HFFc6 (cell line): Measurements from ENCODE around the gene SORCS2. TPM values are rescaled to one million over a fixed set of nuclear protein-coding genes. Genes with fewer than 3 reads are reported as not detected.

Source experiments
- DNase-seq: peaks from one replicate; pipeline ENCODE4 v3.0.0-alpha.2; 2018
- H3K27ac Mint-ChIP-seq: 2 replicates; pipeline ENCODE4 v1.8.0; 2020; ENCODE audit warnings: mild to moderate bottlenecking, mixed read lengths
- H3K27me3 Mint-ChIP-seq: 2 replicates; pipeline ENCODE4 v1.8.0; 2021; ENCODE audit warnings: mild to moderate bottlenecking, moderate library complexity, mixed read lengths; ENCODE audit not compliant: insufficient read depth
- H3K36me3 Mint-ChIP-seq: 2 replicates; pipeline ENCODE4 v1.8.0; 2021; ENCODE audit warnings: low read depth, mixed read lengths
- H3K4me1 Mint-ChIP-seq: 2 replicates; pipeline ENCODE4 v1.8.0; 2020; ENCODE audit warnings: low read depth, mixed read lengths
- H3K4me3 Mint-ChIP-seq: 2 replicates; pipeline ENCODE4 v1.8.0; 2020; ENCODE audit warnings: mild to moderate bottlenecking, moderate library complexity, mixed read lengths
- H3K9me3 Mint-ChIP-seq: 2 replicates; pipeline ENCODE4 v1.8.0; 2020; ENCODE audit warnings: mild to moderate bottlenecking, mixed read lengths
- CTCF ChIP-seq: fragments of 200-600 bp; sonication (generic); IDR thresholded peaks from 2 replicates; pipeline ENCODE4 v1.5.0; 2021; ENCODE audit warnings: antibody characterized with exemption, mild to moderate bottlenecking
- total RNA-seq, 6 experiments: library from RNA; stranded (reverse); fragmentation: NEBNext Ultra II Directional; extraction: Animal tissue kit (Norgen Biotek cat#: 25700); gene quantifications; 2 replicates in 1 of 6; 3 replicates in 5 of 6; pipeline ENCODE4 v1.2.3, GENCODE V29; 2021

The SORCS2 gene
- total RNA-seq, 6 experiments from 2014 or later: 0.05 to 0.15 (median 0.12) TPM; not detected in 3

DNA sequence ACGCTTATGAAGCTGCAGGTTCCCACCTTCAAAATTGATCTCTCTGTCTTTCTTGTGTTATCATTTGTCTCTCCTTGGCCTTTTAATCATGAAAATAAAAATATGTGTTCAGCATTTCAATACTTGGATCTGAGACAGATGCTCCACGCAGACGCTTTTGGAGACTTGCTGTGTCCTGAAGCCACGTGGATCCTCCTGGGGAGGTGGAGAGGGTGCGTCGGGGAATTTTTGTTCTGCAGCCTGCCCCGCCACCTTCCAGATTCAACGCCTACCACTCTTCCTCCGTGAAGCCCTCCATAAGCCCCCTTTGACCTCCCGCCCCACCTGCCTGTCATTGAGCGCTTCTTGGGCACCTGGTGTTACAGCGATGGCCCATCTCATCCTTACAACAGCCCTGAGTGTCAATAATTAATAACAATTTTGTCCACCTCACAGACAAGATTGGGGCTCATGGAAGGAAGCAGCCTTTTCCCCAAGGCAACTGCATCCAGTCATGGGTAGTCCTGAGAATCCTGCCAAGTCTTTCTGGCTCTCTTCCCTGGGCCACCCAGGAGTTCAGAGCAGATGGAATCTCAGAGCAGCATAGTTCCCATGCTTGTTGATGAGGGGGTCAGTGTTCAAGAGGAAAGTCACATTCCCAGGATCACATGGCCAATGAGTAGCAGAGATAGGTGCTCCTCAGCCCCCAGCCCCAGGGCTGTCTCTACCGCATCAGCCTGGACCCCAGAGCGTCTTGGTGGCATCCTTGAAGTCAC, 415.0 kb downstream of the SORCS2 start:
- Mint-ChIP-seq H3K27me3 (peaks cover 57% of the 10 kb centered on the region), H3K36me3 (0 out of 2 replicates have a peak, but pooled peaks cover 5% of the 10 kb centered on the region), H3K27ac (no peak overlapping the region; the same call in 1 of the 2 replicates), H3K4me1 (no peaks in the 10 kb centered on the region), H3K4me3 (no peak overlapping the region), H3K9me3 (peaks cover 6% of the 10 kb centered on the region; the same call in 1 of the 2 replicates)
- peak; percentile 20 for DNase-seq
- TF ChIP-seq CTCF: no peak

DNA sequence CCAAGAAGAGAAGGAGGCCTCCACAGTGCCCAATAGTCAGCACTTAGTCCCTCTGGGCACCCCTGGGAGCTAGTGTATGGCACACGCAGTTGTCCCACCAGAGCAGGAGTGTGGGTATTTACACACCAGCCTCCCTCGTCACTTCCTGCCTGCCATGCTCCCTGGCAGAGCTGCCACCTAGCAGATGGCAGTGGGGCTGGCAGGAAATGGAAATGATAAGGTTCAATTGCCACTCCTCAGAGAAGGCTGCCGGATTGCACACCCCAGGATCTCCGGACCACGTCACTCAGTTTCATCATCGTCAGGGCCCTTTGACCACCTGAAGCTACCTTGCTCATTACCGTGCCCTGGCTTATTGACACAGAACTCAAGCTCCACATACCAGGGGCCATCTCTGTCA, 415.7 kb downstream of the SORCS2 start:
- Mint-ChIP-seq H3K4me3 (no peak overlapping the region), H3K27ac (no peak overlapping the region; the same call in 1 of the 2 replicates), H3K9me3 (peaks cover 3% of the 10 kb centered on the region; the same call in 1 of the 2 replicates), H3K4me1 (no peaks in the 10 kb centered on the region), H3K36me3 (0 out of 2 replicates have a peak, but pooled peaks cover 5% of the 10 kb centered on the region), H3K27me3 (peaks cover 57% of the 10 kb centered on the region)
- TF ChIP-seq CTCF: no peak
- no peak for DNase-seq

GRCh38 chr4:7609316-7609715, 417.0 kb downstream of the SORCS2 start:
- Mint-ChIP-seq H3K27ac (no peak overlapping the region), H3K27me3 (peaks cover 55% of the 10 kb centered on the region), H3K36me3 (0 out of 2 replicates have a peak, but pooled peaks cover 5% of the 10 kb centered on the region), H3K9me3 (no peaks in the 10 kb centered on the region; the same call in 1 of the 2 replicates), H3K4me1 (no peaks in the 10 kb centered on the region), H3K4me3 (no peak overlapping the region)
- no peak for TF ChIP-seq CTCF
- DNase-seq: no peak

DNA sequence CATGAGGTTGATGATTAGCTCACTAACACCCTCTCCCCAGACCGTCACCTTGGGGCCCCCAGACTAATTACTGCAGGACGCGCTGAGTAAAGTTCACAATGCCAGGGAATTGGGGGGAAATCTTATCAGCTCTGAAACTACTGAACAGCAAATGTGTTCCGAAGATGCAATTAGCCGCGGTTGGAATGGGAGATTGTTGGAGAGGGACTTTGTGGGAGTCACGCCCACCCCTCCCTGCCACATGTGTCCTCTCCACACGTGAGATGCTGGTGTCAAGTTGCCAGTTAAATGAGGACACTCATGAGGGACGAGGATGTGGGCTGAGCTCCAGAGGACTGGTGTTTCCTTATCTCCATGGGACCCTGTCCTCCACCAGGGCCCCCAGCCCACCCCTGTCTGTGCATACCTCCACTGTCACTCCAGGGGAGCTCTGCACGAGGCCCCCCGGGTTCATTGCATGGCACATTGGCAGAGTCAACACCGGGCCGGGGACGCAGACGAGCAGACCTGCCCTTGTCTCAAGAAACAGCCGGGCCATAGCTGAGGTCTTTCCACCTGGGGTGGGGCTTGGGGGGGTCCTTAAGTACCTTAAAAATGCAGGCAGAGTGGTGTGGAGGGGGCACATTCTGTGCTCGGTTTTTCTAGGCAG, 417.8 kb downstream of the SORCS2 start:
- no peak for TF ChIP-seq CTCF
- Mint-ChIP-seq H3K27me3 (peaks cover 48% of the 10 kb centered on the region), H3K36me3 (no peaks in the 10 kb centered on the region), H3K4me1 (no peaks in the 10 kb centered on the region), H3K27ac (no peak overlapping the region), H3K9me3 (no peaks in the 10 kb centered on the region), H3K4me3 (no peak overlapping the region)
- DNase-seq: no peak

GRCh38 chr4:7610841-7611240, 418.5 kb downstream of the SORCS2 start:
- no peak for DNase-seq
- Mint-ChIP-seq H3K4me1 (no peaks in the 10 kb centered on the region), H3K36me3 (no peaks in the 10 kb centered on the region), H3K4me3 (no peak overlapping the region), H3K27me3 (peaks cover 47% of the 10 kb centered on the region), H3K27ac (no peak overlapping the region), H3K9me3 (no peaks in the 10 kb centered on the region)
- no peak for TF ChIP-seq CTCF
